HepG2 (cell line): ENCODE measurements around the gene ALPK3. TPM values are rescaled to one million over a fixed set of nuclear protein-coding genes. Genes with fewer than 3 reads are reported as not detected.
A peak's percentile ranks its signal among the peaks of the same experiment; 100 is the strongest.

Experiments used
- ASH2L ChIP-seq: fragments of 300-600, 200-600 bp; sonication (generic); IDR thresholded peaks from 2 replicates; pipeline ENCODE4 v1.7.0; 2017; ENCODE audit warnings: low read depth, mild to moderate bottlenecking, moderate library complexity, mixed read lengths, low read length; ENCODE audit not compliant: insufficient read length
- ATF3 ChIP-seq: sonication (generic); formaldehyde crosslinking; IDR thresholded peaks from 2 replicates; pipeline ENCODE4 v1.4.0; 2020; ENCODE audit warnings: missing genetic modification reagents
- BATF2 ChIP-seq: sonication (generic); formaldehyde crosslinking; IDR thresholded peaks from 2 replicates; pipeline ENCODE4 v1.8.0; 2022; ENCODE audit warnings: mild to moderate bottlenecking, missing genetic modification reagents, moderate library complexity
- BCL3 ChIP-seq: sonication (generic); formaldehyde crosslinking; IDR thresholded peaks from 2 replicates; pipeline ENCODE4 v1.5.1; 2020; ENCODE audit warnings: mild to moderate bottlenecking, missing genetic modification reagents, moderate library complexity
- CENPT ChIP-seq: sonication (generic); formaldehyde crosslinking; IDR thresholded peaks from 2 replicates; pipeline ENCODE4 v1.8.0; 2022; ENCODE audit warnings: low read depth, mild to moderate bottlenecking, moderate library complexity, missing genetic modification reagents
- CHCHD3 ChIP-seq: sonication (generic); formaldehyde crosslinking; IDR thresholded peaks from 2 replicates; pipeline ENCODE4 v1.8.0; 2022; ENCODE audit warnings: mild to moderate bottlenecking, missing genetic modification reagents, moderate library complexity
- DPF2 ChIP-seq: sonication (generic); formaldehyde crosslinking; IDR thresholded peaks from 2 replicates; pipeline ENCODE4 v1.4.0; 2020; ENCODE audit warnings: mild to moderate bottlenecking, low read depth, missing genetic modification reagents, borderline replicate concordance
- FOXA1 ChIP-seq, 2 experiments: fragments of 450-650 bp in 1 of 2; sonication (generic) in 1 of 2; formaldehyde crosslinking in 1 of 2; IDR thresholded peaks; 2 replicates each; pipeline versions ENCODE4 v1.4.0 to v1.6.1; 2016 to 2020; ENCODE audit warnings: missing genetic modification reagents in 1 of 2
- FOXK2 ChIP-seq: fragments of 450-650 bp; IDR thresholded peaks from 2 replicates; pipeline ENCODE4 v1.6.1; 2016
- HCFC1 ChIP-seq: fragments of 150-350 bp; IDR thresholded peaks from 2 replicates; pipeline ENCODE4 v1.6.1; 2014; ENCODE audit warnings: low read depth, low read length
- HHEX ChIP-seq: IDR thresholded peaks from 2 replicates; pipeline ENCODE4 v1.6.1; 2016; ENCODE audit warnings: control low read depth
- HNRNPUL1 ChIP-seq: fragments of 200-400 bp; formaldehyde crosslinking; IDR thresholded peaks from 2 replicates; pipeline ENCODE4 v1.6.1; 2017; ENCODE audit warnings: low read depth, mild to moderate bottlenecking, low read length, moderate library complexity
- NFIB ChIP-seq: sonication (generic); formaldehyde crosslinking; IDR thresholded peaks from 2 replicates; pipeline ENCODE4 v1.9.0; 2021; ENCODE audit warnings: missing genetic modification reagents, mild to moderate bottlenecking, borderline replicate concordance
- PCBP1 ChIP-seq: fragments of 200-400 bp; formaldehyde crosslinking; IDR thresholded peaks from 2 replicates; pipeline ENCODE4 v1.6.1; 2017; ENCODE audit warnings: mild to moderate bottlenecking, low read depth, low read length, borderline replicate concordance
- SNAPC2 ChIP-seq: sonication (generic); formaldehyde crosslinking; IDR thresholded peaks from 2 replicates; pipeline ENCODE4 v1.8.1; 2022; ENCODE audit warnings: mild to moderate bottlenecking, missing genetic modification reagents
- SOX13 ChIP-seq, 3 experiments: fragments of 450-650 bp in 1 of 3; sonication (generic) in 1 of 3; formaldehyde crosslinking in 1 of 3; IDR thresholded peaks in 2 of 3; conservative IDR thresholded peaks in 1 of 3; 2 replicates each; pipeline versions ENCODE4 v1.5.0 to v1.6.1; 2016 to 2020; ENCODE audit warnings: antibody characterized with exemption in 1 of 3, mild to moderate bottlenecking in 1 of 3, missing compliant biosample characterization in 1 of 3, missing genetic modification reagents in 1 of 3, moderate library complexity in 1 of 3
- SRSF1 ChIP-seq: fragments of 200-400 bp; formaldehyde crosslinking; optimal IDR thresholded peaks from 2 replicates; pipeline ENCODE3; 2017; ENCODE audit warnings: mild to moderate bottlenecking, low read depth, low read length, moderate library complexity
- ZBTB43 ChIP-seq: sonication (generic); formaldehyde crosslinking; conservative IDR thresholded peaks from 2 replicates; pipeline ENCODE4 v1.4.0; 2020; ENCODE audit warnings: missing genetic modification reagents
- ZMYM3 ChIP-seq: sonication (generic); formaldehyde crosslinking; IDR thresholded peaks from 2 replicates; pipeline ENCODE4 v1.5.1; 2020; ENCODE audit warnings: mild to moderate bottlenecking, missing genetic modification reagents
- ZNF24 ChIP-seq: fragments of 450-650 bp; IDR thresholded peaks from 2 replicates; pipeline ENCODE4 v1.6.1; 2017; ENCODE audit warnings: antibody characterized with exemption, mild to moderate bottlenecking
- ZNF296 ChIP-seq: sonication (generic); formaldehyde crosslinking; conservative IDR thresholded peaks from 2 replicates; pipeline ENCODE4 v1.5.0; 2020; ENCODE audit warnings: mild to moderate bottlenecking, missing genetic modification reagents
- ZNF331 ChIP-seq: sonication (generic); formaldehyde crosslinking; IDR thresholded peaks from 2 replicates; pipeline ENCODE4 v1.4.0; 2020; ENCODE audit warnings: missing genetic modification reagents
- ZNF616 ChIP-seq: sonication (generic); formaldehyde crosslinking; IDR thresholded peaks from 2 replicates; pipeline ENCODE4 v1.5.0; 2020; ENCODE audit warnings: low read depth, mild to moderate bottlenecking, missing genetic modification reagents
- polyA plus RNA-seq, 8 experiments: library from polyadenylated mRNA; depleted of rRNA in 3 of 8; stranded (reverse) in 7 of 8; unstranded in 1 of 8; fragments of >200 nt; fragmentation: Illumina TruSeq in 4 of 8; extraction: Trizol in 4 of 8; gene quantifications; 2 replicates each; pipeline versions ENCODE4 v1.2.1 to v1.2.3, GENCODE V29; 2011 to 2016; ENCODE audit warnings: low read depth in 4 of 8, missing spikeins in 1 of 8, mixed read lengths in 1 of 8; ENCODE audit not compliant: insufficient read depth in 1 of 8
- total RNA-seq, 5 experiments: library from RNA; depleted of rRNA; stranded (reverse); fragments of >200 nt; fragmentation: Illumina TruSeq; extraction: Trizol; gene quantifications; 2 replicates each; pipeline ENCODE4 v1.2.3, GENCODE V29; 2016; ENCODE audit warnings: low read depth in 1 of 5

ALPK3 gene
- total and polyA plus RNA-seq, 2 of the 13 experiments (the other 11 are each of a cell fraction or from before 2014, with no cell fraction given): 0.04 to 0.42 TPM

GRCh38 chr15:84883916-84884781 lies 67.0 kb downstream of the ALPK3 start, which contains the start of gene SLC28A1 (continued):
- no peak for TF ChIP-seq ASH2L
- TF ChIP-seq HHEX (CRISPR knock-in tag): peak; percentile 48; the same call in 1 of the 2 replicates
- no peak for TF ChIP-seq ZNF296
- TF ChIP-seq NFIB: no peak
- TF ChIP-seq DPF2 (CRISPR knock-in tag): peak; percentile 65; the same call in 1 of the 2 replicates
- no peak for TF ChIP-seq BATF2 (CRISPR knock-in tag)
- TF ChIP-seq ZBTB43: no peak
- TF ChIP-seq CENPT (CRISPR knock-in tag): no peak
- no peak for TF ChIP-seq FOXA1 (IDR thresholded peaks at IDR 0.05)
- no peak for TF ChIP-seq FOXA1 (CRISPR knock-in tag; IDR thresholded peaks at IDR 0.05)
- TF ChIP-seq PCBP1: no peak
- no peak for TF ChIP-seq BCL3 (CRISPR knock-in tag)
- TF ChIP-seq SNAPC2: no peak
- no peak for TF ChIP-seq SRSF1
- TF ChIP-seq ATF3 (CRISPR knock-in tag): no peak
- TF ChIP-seq ZNF331 (CRISPR knock-in tag): 0 out of 2 replicates have a peak, but pooled peaks have one; percentile 26
- TF ChIP-seq ZNF616 (CRISPR knock-in tag): no peak
- no peak for TF ChIP-seq HNRNPUL1
- no peak for TF ChIP-seq CHCHD3
- TF ChIP-seq ZMYM3: peak; percentile 56; the same call in 1 of the 2 replicates
- TF ChIP-seq SOX13 (IDR thresholded peaks at IDR 0.05): no peak
- peak in 1 of 2 experiments; percentile 14; a peak in 1 of 4 replicates for TF ChIP-seq SOX13 (CRISPR knock-in tag; conservative IDR thresholded peaks at IDR 0.05 in 1 of 2, IDR thresholded peaks at IDR 0.05 in 1 of 2)
- no peak for TF ChIP-seq HCFC1
- no peak for TF ChIP-seq ZNF24
- no peak for TF ChIP-seq FOXK2
